H1 (cell line): ENCODE data around the gene CHMP4B. TPM values are rescaled to one million over a fixed set of nuclear protein-coding genes. Genes with fewer than 3 reads are reported as not detected.

Source experiments
- CTCF ChIA-PET: fragments of 300-600 bp; sonication (Branson Sonifier 250); formaldehyde crosslinking; loops from one replicate; lab custom pipeline; 2021; ENCODE audit not compliant: partially characterized antibody; lab: Charles Lee
- POLR2A ChIA-PET: fragments of 300-600 bp; sonication (Branson Sonifier 250); formaldehyde crosslinking; loops from one replicate; lab custom pipeline; 2021; ENCODE audit warnings: inconsistent platforms; ENCODE audit not compliant: partially characterized antibody; lab: Charles Lee
- DNase-seq, 2 experiments: peaks; one replicate each; pipeline versions ENCODE4 v3.0.0 to v3.0.0-alpha.2; 2010 to 2022; ENCODE audit warnings: low spot score in 2 of 2, low read depth in 1 of 2, mixed read lengths in 1 of 2
- FAIRE-seq: peaks from 2 replicates; lab custom pipeline; 2011; peaks lifted over from hg19 to GRCh38; lab: Jason Lieb, UNC
- H2AFZ ChIP-seq: 2 replicates; pipeline ENCODE4 v1.8.1; 2012; ENCODE audit warnings: low read length, inconsistent platforms
- H2AK5ac ChIP-seq: 2 replicates; pipeline ENCODE4 v1.6.1; 2013; ENCODE audit warnings: low read depth, low read length
- H2BK120ac ChIP-seq: replicated peaks from 2 replicates; pipeline ENCODE3; 2013; ENCODE audit warnings: low read depth, low read length, inconsistent platforms
- H2BK12ac ChIP-seq: 2 replicates; pipeline ENCODE4 v1.6.1; 2013; ENCODE audit warnings: low read depth, low read length
- H2BK15ac ChIP-seq: 2 replicates; pipeline ENCODE4 v1.6.1; 2013; ENCODE audit warnings: low read length
- H2BK20ac ChIP-seq: 2 replicates; pipeline ENCODE4 v1.6.1; 2013; ENCODE audit warnings: low read length
- H2BK5ac ChIP-seq: 2 replicates; pipeline ENCODE4 v1.6.1; 2013; ENCODE audit warnings: low read depth, low read length
- H3K14ac ChIP-seq: 2 replicates; pipeline ENCODE4 v1.6.1; 2013; ENCODE audit warnings: inconsistent platforms; ENCODE audit not compliant: insufficient read length
- H3K18ac ChIP-seq: 2 replicates; pipeline ENCODE4 v1.6.1; 2013; ENCODE audit warnings: low read length; ENCODE audit errors: extremely low read depth
- H3K23ac ChIP-seq: 2 replicates; pipeline ENCODE4 v1.6.1; 2013; ENCODE audit warnings: inconsistent platforms; ENCODE audit not compliant: insufficient read length
- H3K23me2 ChIP-seq: 2 replicates; pipeline ENCODE4 v1.6.1; 2013; ENCODE audit warnings: low read depth, low read length
- H3K27ac ChIP-seq: 2 replicates; pipeline ENCODE4 v1.6.1; 2011; ENCODE audit warnings: low read depth, low read length, inconsistent platforms
- H3K27me3 ChIP-seq, 4 experiments: replicated peaks in 1 of 4; 1 replicate in 1 of 4; 2 replicates in 3 of 4; pipeline versions ENCODE4 v1.6.1 to v1.8.1; 2011 to 2013; ENCODE audit warnings: low read length in 3 of 4, mild to moderate bottlenecking in 3 of 4, inconsistent platforms in 2 of 4, mixed read lengths in 2 of 4, moderate library complexity in 1 of 4; ENCODE audit not compliant: control insufficient read depth in 3 of 4, insufficient read depth in 3 of 4; ENCODE audit errors: extremely low read depth in 1 of 4
- H3K36me3 ChIP-seq, 4 experiments: 2 replicates each; pipeline versions ENCODE4 v1.6.1 to v1.8.1; 2011 to 2013; ENCODE audit warnings: mild to moderate bottlenecking in 4 of 4, low read length in 3 of 4, moderate library complexity in 2 of 4, control low read depth in 1 of 4, inconsistent platforms in 1 of 4; ENCODE audit not compliant: insufficient read depth in 4 of 4, control insufficient read depth in 2 of 4
- H3K4ac ChIP-seq: replicated peaks from 2 replicates; pipeline ENCODE3; 2013; ENCODE audit warnings: low read length, low read depth, mixed read lengths, inconsistent platforms; ENCODE audit not compliant: insufficient read length
- H3K4me1 ChIP-seq, 4 experiments: replicated peaks in 1 of 4; 1 replicate in 1 of 4; 2 replicates in 3 of 4; pipeline versions ENCODE4 v1.6.1 to v1.8.1; 2011 to 2013; ENCODE audit warnings: low read length in 3 of 4, inconsistent platforms in 2 of 4, mixed read lengths in 1 of 4; ENCODE audit not compliant: insufficient read depth in 4 of 4, control insufficient read depth in 3 of 4
- H3K4me2 ChIP-seq, 2 experiments: 2 replicates each; pipeline versions ENCODE4 v1.6.1 to v1.8.1; 2011 to 2013; ENCODE audit warnings: low read depth in 2 of 2, low read length in 2 of 2, control low read depth in 1 of 2, inconsistent platforms in 1 of 2, mild to moderate bottlenecking in 1 of 2; ENCODE audit not compliant: insufficient read depth in 1 of 2
- H3K4me3 ChIP-seq, 4 experiments: fragments of 200-600, 300-600 bp in 1 of 4; sonication (generic), shearing (Covaris generic), sonication (Bioruptor Twin) in 1 of 4; 2 replicates each; pipeline versions ENCODE4 v1.5.1 to v1.8.1; 2011 to 2016; ENCODE audit warnings: low read length in 4 of 4, low read depth in 3 of 4, control low read depth in 2 of 4, inconsistent platforms in 2 of 4, mild to moderate bottlenecking in 2 of 4, mixed read lengths in 1 of 4, moderate library complexity in 1 of 4; ENCODE audit not compliant: insufficient read depth in 2 of 4; ENCODE audit errors: extremely low read depth in 1 of 4
- H3K56ac ChIP-seq: replicated peaks from 2 replicates; pipeline ENCODE3; 2013; ENCODE audit warnings: low read depth, mild to moderate bottlenecking, mixed read lengths, low read length, inconsistent platforms; ENCODE audit not compliant: insufficient read length
- H3K79me1 ChIP-seq: 2 replicates; pipeline ENCODE4 v1.6.1; 2013; ENCODE audit warnings: low read depth, low read length, control low read depth
- H3K79me2 ChIP-seq, 2 experiments: 2 replicates each; pipeline versions ENCODE4 v1.6.1 to v1.8.1; 2012 to 2013; ENCODE audit warnings: low read length in 2 of 2, mild to moderate bottlenecking in 2 of 2, inconsistent platforms in 1 of 2; ENCODE audit not compliant: insufficient read depth in 2 of 2, control insufficient read depth in 1 of 2
- H3K9ac ChIP-seq, 4 experiments: replicated peaks in 1 of 4; 1 replicate in 1 of 4; 2 replicates in 3 of 4; pipeline versions ENCODE4 v1.6.1 to v1.8.1; 2011 to 2013; ENCODE audit warnings: low read depth in 3 of 4, low read length in 3 of 4, control low read depth in 2 of 4, mild to moderate bottlenecking in 2 of 4, moderate library complexity in 2 of 4, inconsistent platforms in 1 of 4; ENCODE audit errors: extremely low read depth in 1 of 4
- H3K9me3 ChIP-seq, 2 experiments: 2 replicates each; pipeline versions ENCODE4 v1.6.1 to v1.8.1; 2012 to 2013; ENCODE audit warnings: mild to moderate bottlenecking in 2 of 2, moderate library complexity in 2 of 2, control low read depth in 1 of 2, inconsistent platforms in 1 of 2, low read depth in 1 of 2, low read length in 1 of 2, mixed read lengths in 1 of 2; ENCODE audit not compliant: insufficient read depth in 2 of 2
- H4K20me1 ChIP-seq, 2 experiments: replicated peaks in 1 of 2; 2 replicates each; pipeline versions ENCODE3 to v1.8.1; 2011 to 2013; ENCODE audit warnings: inconsistent platforms in 2 of 2, low read length in 2 of 2, mild to moderate bottlenecking in 1 of 2; ENCODE audit not compliant: insufficient read depth in 2 of 2, control insufficient read depth in 1 of 2
- H4K5ac ChIP-seq: 2 replicates; pipeline ENCODE4 v1.6.1; 2013; ENCODE audit warnings: low read length, low read depth, mixed read lengths, inconsistent platforms; ENCODE audit not compliant: insufficient read length
- H4K8ac ChIP-seq: 2 replicates; pipeline ENCODE4 v1.8.0; 2013; ENCODE audit warnings: mild to moderate bottlenecking, moderate library complexity, low read length, inconsistent platforms; ENCODE audit not compliant: insufficient read depth; ENCODE audit errors: extremely low read depth
- H4K91ac ChIP-seq: replicated peaks from 2 replicates; pipeline ENCODE3; 2013; ENCODE audit warnings: low read length, mixed read lengths, inconsistent platforms; ENCODE audit not compliant: insufficient read length
- ATF3 ChIP-seq: IDR thresholded peaks from 2 replicates; pipeline ENCODE4 v1.6.1; 2011; ENCODE audit warnings: low read depth, mild to moderate bottlenecking, low read length; ENCODE audit not compliant: insufficient read depth
- BRCA1 ChIP-seq: IDR thresholded peaks from 2 replicates; pipeline ENCODE4 v1.6.1; 2012; ENCODE audit warnings: low read depth, low read length, improper control_type of control experiment
- CTBP2 ChIP-seq: IDR thresholded peaks from 2 replicates; pipeline ENCODE4 v1.7.0; 2011; ENCODE audit warnings: borderline replicate concordance, mild to moderate bottlenecking, moderate library complexity, mixed read lengths, low read length; ENCODE audit not compliant: insufficient read depth, insufficient read length
- E2F6 ChIP-seq: IDR thresholded peaks from 2 replicates; pipeline ENCODE4 v1.6.1; 2012; ENCODE audit warnings: inconsistent platforms
- JUND ChIP-seq: IDR thresholded peaks from 2 replicates; pipeline ENCODE4 v1.6.1; 2011; ENCODE audit warnings: mild to moderate bottlenecking, improper control_type of control experiment, low read length
- KDM1A ChIP-seq: fragments of 200-600, 300-600 bp; sonication (generic); IDR thresholded peaks from 2 replicates; pipeline ENCODE4 v1.7.1; 2016; ENCODE audit warnings: mild to moderate bottlenecking, low read length, borderline replicate concordance
- KDM4A ChIP-seq: IDR thresholded peaks from one replicate; pipeline ENCODE4 v1.7.1; 2012; ENCODE audit warnings: low read depth, mild to moderate bottlenecking, moderate library complexity, low read length, inconsistent platforms; ENCODE audit not compliant: severe bottlenecking
- POLR2A ChIP-seq, 2 experiments: IDR thresholded peaks; 1 replicate in 1 of 2; 2 replicates in 1 of 2; pipeline ENCODE4 v1.6.1; 2011; ENCODE audit warnings: low read depth in 2 of 2, low read length in 2 of 2, mild to moderate bottlenecking in 2 of 2; ENCODE audit errors: control extremely low read depth in 1 of 2
- SIRT6 ChIP-seq: IDR thresholded peaks from one replicate; pipeline ENCODE4 v1.7.1; 2012; ENCODE audit warnings: low read length, inconsistent platforms
- SP1 ChIP-seq: IDR thresholded peaks from 2 replicates; pipeline ENCODE4 v1.6.1; 2011; ENCODE audit warnings: low read depth, low read length
- TBP ChIP-seq: IDR thresholded peaks from 2 replicates; pipeline ENCODE4 v1.6.1; 2011; ENCODE audit warnings: low read depth, low read length, improper control_type of control experiment
- WGBS, 2 experiments: shearing (Covaris generic) in 1 of 2; methylation state at CpG; one replicate each; pipeline versions ENCODE4 v1.1.6 to v1.1.7; 2013 to 2015; ENCODE audit warnings: low lambda C conversion rate in 2 of 2, mixed read lengths in 2 of 2, inconsistent platforms in 1 of 2, low coverage in 1 of 2, missing lambda C conversion rate in 1 of 2; ENCODE audit not compliant: insufficient replicate concordance in 2 of 2, insufficient coverage in 1 of 2, insufficient read length in 1 of 2; ENCODE audit errors: extremely low coverage in 1 of 2, missing lambda C conversion rate in 1 of 2; 5-methylcytosine and 5-hydroxymethylcytosine counted together
- polyA plus RNA-seq, 7 experiments: library from polyadenylated mRNA; depleted of rRNA in 3 of 7; stranded (reverse) in 5 of 7; unstranded in 2 of 7; fragments of >200 nt in 5 of 7; fragments of 200-250 nt in 2 of 7; gene quantifications; 1 replicate in 5 of 7; 2 replicates in 1 of 7; 4 replicates in 1 of 7; pipeline versions ENCODE4 v1.2.1 to v1.2.3, GENCODE V29; 2011 to 2013; ENCODE audit warnings: missing spikeins in 2 of 7, mixed read lengths in 2 of 7
- total RNA-seq: library from RNA; stranded (reverse); fragmentation: NEBNext Ultra II Directional; extraction: Animal tissue kit (Norgen Biotek cat#: 25700); gene quantifications from 2 replicates; pipeline ENCODE4 v1.2.1, GENCODE V29; 2021

Gene CHMP4B
- total and polyA plus RNA-seq, 2 of the 8 experiments (the other 6 are each of a cell fraction or from before 2014, with no cell fraction given), result 38.6 to 66.3 TPM

- H3K4ac ChIP-seq, result no peak overlapping the region
- H4K20me1 ChIP-seq, result peaks cover 0 to 6% of the 10 kb centered on the region in 2 experiments
- no peak overlapping the region for H2AFZ ChIP-seq
- H3K79me2 ChIP-seq, result peaks cover 3 to 42% of the 10 kb centered on the region in 2 experiments; a peak in 3 of 4 replicates
- CTCF ChIA-PET, result interaction anchor here (1.2 to 5.4 kb wide), 5 partner anchors 9 to 59 kb away, joined by 3 to 31 read pairs (median 3); no protein-coding TSS in a partner anchor
- H2BK12ac ChIP-seq, result 0 out of 2 replicates have a peak overlapping the region, but pooled peaks have one; percentile 27
- no peak overlapping the region for H3K27ac ChIP-seq
- H3K18ac ChIP-seq, result no peak overlapping the region
- H3K79me1 ChIP-seq, result peaks cover 7% of the 10 kb centered on the region
- H2BK120ac ChIP-seq, result no peak overlapping the region
- no peak overlapping the region for H3K4me3 ChIP-seq
- DNase-seq (no peak), FAIRE-seq (no peak)
- H3K4me1 ChIP-seq, result peaks cover 10 to 15% (median 10%) of the 10 kb centered on the region in 4 experiments
- no peak overlapping the region for H3K9ac ChIP-seq
- H3K23me2 ChIP-seq, result 0 out of 2 replicates have a peak, but pooled peaks cover 2% of the 10 kb centered on the region
- WGBS, 2 experiments, result 94% methylated on average over 19 of the region's 19 CpGs; no CpG with 5 or more reads in 1 of the 2 experiments
- no peak overlapping the region for H2BK5ac ChIP-seq
- no peaks in the 10 kb centered on the region for H3K9me3 ChIP-seq
- peaks cover 5 to 20% (median 10%) of the 10 kb centered on the region in 4 experiments; a peak in 6 of 8 replicates for H3K36me3 ChIP-seq
- H3K4me2 ChIP-seq, result no peak overlapping the region
- POLR2A ChIA-PET, result interaction anchor here (0.7 kb wide), 1 partner anchor 18 kb away, joined by 3 read pairs; no protein-coding TSS in a partner anchor
- H2BK15ac ChIP-seq, result no peak overlapping the region
- H3K23ac ChIP-seq, result no peak overlapping the region
- no peak overlapping the region for H2BK20ac ChIP-seq
- no peaks in the 10 kb centered on the region for H3K27me3 ChIP-seq
- H3K14ac ChIP-seq, result no peak overlapping the region
- no peak overlapping the region for H4K5ac ChIP-seq
- H4K8ac ChIP-seq, result no peak overlapping the region
- no peak overlapping the region for H3K56ac ChIP-seq
- H2AK5ac ChIP-seq, result no peak overlapping the region
- H4K91ac ChIP-seq, result no peak overlapping the region
- TF ChIP-seq POLR2A (IDR thresholded peaks at IDR 0.05; ENCODE audit: control extremely low read depth in 1 of 2, low read depth in 2 of 2, low read length in 2 of 2) (no peak), SP1 (no peak), E2F6 (no peak), SIRT6 (no peak), KDM4A (no peak), TBP (no peak), JUND (no peak), KDM1A (no peak), BRCA1 (no peak), ATF3 (no peak), CTBP2 (no peak)
Measured at GRCh38 chr20:33848391-33848790, 37.2 kb downstream of the CHMP4B start.
